H9 (cell line): ENCODE data around the gene GAS6. TPM values are rescaled to one million over a fixed set of nuclear protein-coding genes. Genes with fewer than 3 reads are reported as not detected.

ENCODE experiments used
- DNase-seq: peaks from one replicate; pipeline ENCODE4 v3.0.0-alpha.2; 2017
- H2AFZ ChIP-seq: one replicate; pipeline ENCODE4 v1.6.1; 2013; ENCODE audit warnings: mild to moderate bottlenecking, low read length, control low read depth, moderate library complexity
- H2AK5ac ChIP-seq: 2 replicates; pipeline ENCODE4 v1.6.1; 2013; ENCODE audit warnings: low read length, control low read depth, mixed read lengths; ENCODE audit not compliant: insufficient read length
- H2BK120ac ChIP-seq: one replicate; pipeline ENCODE4 v1.6.1; 2013; ENCODE audit warnings: low read depth, mild to moderate bottlenecking, low read length, control low read depth, inconsistent platforms; ENCODE audit not compliant: poor library complexity, severe bottlenecking
- H2BK12ac ChIP-seq: 2 replicates; pipeline ENCODE4 v1.6.1; 2013; ENCODE audit warnings: low read length, control low read depth, mixed read lengths, low read depth; ENCODE audit not compliant: insufficient read length
- H2BK15ac ChIP-seq: 2 replicates; pipeline ENCODE4 v1.6.1; 2013; ENCODE audit warnings: low read depth, low read length, control low read depth
- H2BK20ac ChIP-seq: one replicate; pipeline ENCODE4 v1.6.1; 2013; ENCODE audit warnings: low read depth, mild to moderate bottlenecking, low read length, control low read depth, inconsistent platforms; ENCODE audit not compliant: poor library complexity, severe bottlenecking
- H2BK5ac ChIP-seq: 2 replicates; pipeline ENCODE4 v1.6.1; 2013; ENCODE audit warnings: low read length, control low read depth, mixed read lengths; ENCODE audit not compliant: insufficient read length
- H3K14ac ChIP-seq: 2 replicates; pipeline ENCODE4 v1.6.1; 2013; ENCODE audit warnings: low read length, control low read depth; ENCODE audit not compliant: insufficient read depth
- H3K18ac ChIP-seq: 2 replicates; pipeline ENCODE4 v1.6.1; 2013; ENCODE audit warnings: low read depth, mild to moderate bottlenecking, mixed read lengths, low read length, control low read depth; ENCODE audit not compliant: insufficient read length
- H3K23ac ChIP-seq: 2 replicates; pipeline ENCODE4 v1.6.1; 2013; ENCODE audit warnings: low read length, control low read depth, mixed read lengths, low read depth; ENCODE audit not compliant: insufficient read length
- H3K23me2 ChIP-seq: 2 replicates; pipeline ENCODE4 v1.6.1; 2013; ENCODE audit warnings: low read depth, mild to moderate bottlenecking, mixed read lengths, low read length, control low read depth; ENCODE audit not compliant: insufficient read length, poor library complexity, severe bottlenecking
- H3K27ac ChIP-seq: 2 replicates; pipeline ENCODE4 v1.5.1; 2013; ENCODE audit warnings: low read length, control low read depth, mixed read lengths, low read depth; ENCODE audit not compliant: insufficient read length
- H3K27me3 ChIP-seq: 2 replicates; pipeline ENCODE4 v1.6.1; 2013; ENCODE audit warnings: low read length, control low read depth, inconsistent platforms; ENCODE audit not compliant: insufficient read depth
- H3K4ac ChIP-seq: 2 replicates; pipeline ENCODE4 v1.6.1; 2013; ENCODE audit warnings: low read depth, mild to moderate bottlenecking, control low read depth, inconsistent platforms, low read length, moderate library complexity
- H3K4me1 ChIP-seq: 2 replicates; pipeline ENCODE4 v1.6.1; 2013; ENCODE audit warnings: low read length, control low read depth, inconsistent platforms; ENCODE audit not compliant: insufficient read depth
- H3K4me2 ChIP-seq: 2 replicates; pipeline ENCODE4 v1.6.1; 2013; ENCODE audit warnings: low read length, control low read depth, mixed read lengths; ENCODE audit not compliant: insufficient read length, insufficient read depth
- H3K56ac ChIP-seq: 2 replicates; pipeline ENCODE4 v1.6.1; 2013; ENCODE audit warnings: low read depth, mild to moderate bottlenecking, mixed read lengths, low read length, control low read depth; ENCODE audit not compliant: insufficient read length
- H3K79me1 ChIP-seq: 2 replicates; pipeline ENCODE4 v1.6.1; 2013; ENCODE audit warnings: low read depth, mild to moderate bottlenecking, moderate library complexity, low read length, control low read depth, inconsistent platforms; ENCODE audit not compliant: insufficient read depth, poor library complexity, severe bottlenecking
- H3K79me2 ChIP-seq: 2 replicates; pipeline ENCODE4 v1.6.1; 2013; ENCODE audit warnings: low read length, control low read depth, inconsistent platforms; ENCODE audit not compliant: insufficient read depth
- H3K9ac ChIP-seq: 2 replicates; pipeline ENCODE4 v1.6.1; 2013; ENCODE audit warnings: low read length, control low read depth, mixed read lengths; ENCODE audit not compliant: insufficient read length; ENCODE audit errors: extremely low read depth
- H3K9me3 ChIP-seq: one replicate; pipeline ENCODE4 v1.6.1; 2013; ENCODE audit warnings: low read depth, low read length, inconsistent platforms; ENCODE audit not compliant: control insufficient read depth
- H3T11ph ChIP-seq: one replicate; pipeline ENCODE4 v1.6.1; 2013; ENCODE audit warnings: mild to moderate bottlenecking, low read length, control low read depth, inconsistent platforms
- H4K20me1 ChIP-seq: one replicate; pipeline ENCODE4 v1.6.1; 2013; ENCODE audit not compliant: control insufficient read depth, insufficient read length, insufficient read depth
- H4K5ac ChIP-seq: 2 replicates; pipeline ENCODE4 v1.6.1; 2013; ENCODE audit warnings: low read depth, mild to moderate bottlenecking, mixed read lengths, low read length, control low read depth; ENCODE audit not compliant: insufficient read length
- H4K8ac ChIP-seq: replicated peaks from 2 replicates; pipeline ENCODE4 v1.6.1; 2013; ENCODE audit warnings: low read length, control low read depth, mixed read lengths, low read depth; ENCODE audit not compliant: insufficient read length
- H4K91ac ChIP-seq: 2 replicates; pipeline ENCODE4 v1.6.1; 2013; ENCODE audit warnings: low read depth, mild to moderate bottlenecking, moderate library complexity, mixed read lengths, low read length, control low read depth; ENCODE audit not compliant: insufficient read length
- H3K27ac Mint-ChIP-seq, 3 experiments: 2 replicates in 2 of 3; 3 replicates in 1 of 3; pipeline ENCODE4 v1.8.0; 2020 to 2021; ENCODE audit warnings: mixed read lengths in 3 of 3, mild to moderate bottlenecking in 1 of 3, moderate library complexity in 1 of 3
- H3K27me3 Mint-ChIP-seq: 2 replicates; pipeline ENCODE4 v1.8.0; 2021; ENCODE audit warnings: low read depth, mild to moderate bottlenecking, moderate library complexity, mixed read lengths
- H3K36me3 Mint-ChIP-seq, 3 experiments: 2 replicates in 2 of 3; 3 replicates in 1 of 3; pipeline ENCODE4 v1.8.0; 2020 to 2021; ENCODE audit warnings: low read depth in 3 of 3, mixed read lengths in 3 of 3; ENCODE audit not compliant: insufficient read depth in 1 of 3
- H3K4me1 Mint-ChIP-seq, 2 experiments: 2 replicates each; pipeline ENCODE4 v1.8.0; 2020; ENCODE audit warnings: mixed read lengths in 2 of 2
- H3K4me3 Mint-ChIP-seq, 2 experiments: 2 replicates in 1 of 2; 3 replicates in 1 of 2; pipeline ENCODE4 v1.8.0; 2020 to 2021; ENCODE audit warnings: mild to moderate bottlenecking in 2 of 2, mixed read lengths in 2 of 2, moderate library complexity in 1 of 2
- H3K9me3 Mint-ChIP-seq, 2 experiments: 2 replicates in 1 of 2; 3 replicates in 1 of 2; pipeline ENCODE4 v1.8.0; 2020; ENCODE audit warnings: mild to moderate bottlenecking in 2 of 2, mixed read lengths in 2 of 2, moderate library complexity in 1 of 2
- WGBS: extraction: QIAGEN DNeasy Blood & Tissue Kit; methylation state at CpG from one replicate; pipeline ENCODE4 v1.1.7; 2013; ENCODE audit warnings: missing lambda C conversion rate, low lambda C conversion rate, mixed read lengths; ENCODE audit not compliant: insufficient read length; ENCODE audit errors: extremely low coverage; 5-methylcytosine and 5-hydroxymethylcytosine counted together
- total RNA-seq: library from RNA; stranded (reverse); gene quantifications from 2 replicates; pipeline ENCODE4 v1.2.1, GENCODE V29; 2021
- TF ChIP-seq, protein P1 (sequence below): fragments of 200-600 bp; sonication (generic); conservative IDR thresholded peaks from 3 replicates; pipeline ENCODE4 v1.8.0; 2021; ENCODE audit warnings: antibody characterized with exemption, mild to moderate bottlenecking

GAS6 gene
- total RNA-seq, 1 experiment from 2014 or later: 20.5 TPM

DNA sequence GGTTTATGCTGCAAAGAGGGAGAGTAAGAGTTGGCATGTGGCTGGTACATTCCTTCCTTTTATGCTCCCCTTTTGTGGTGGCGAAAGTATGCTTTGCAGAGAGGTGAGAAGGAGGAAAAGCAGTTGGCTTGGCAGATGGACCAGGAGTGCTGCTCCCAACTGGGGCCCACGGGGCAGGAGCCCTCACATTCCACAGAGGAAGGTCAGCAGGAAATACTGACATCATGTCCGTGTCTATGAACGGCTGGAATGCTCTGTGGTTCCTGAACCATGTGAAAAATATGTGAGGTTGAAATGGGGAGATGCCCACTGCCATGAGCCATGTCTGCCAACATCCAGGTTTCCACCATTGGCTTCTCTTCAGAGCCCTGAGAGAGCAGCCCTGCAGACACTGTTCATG, 33.3 kb upstream of the GAS6 start:
- H3K79me1 ChIP-seq: no peaks in the 10 kb centered on the region
- H4K91ac ChIP-seq: no peak overlapping the region
- no peak overlapping the region for H4K5ac ChIP-seq
- no peak overlapping the region for H2BK12ac ChIP-seq
- no peak overlapping the region for H2BK20ac ChIP-seq
- no CpG with 5 or more reads among the region's 4 CpGs for WGBS
- no peak overlapping the region for H3T11ph ChIP-seq
- no peak overlapping the region for H3K14ac ChIP-seq
- no peak overlapping the region for H3K4me2 ChIP-seq
- H3K23me2 ChIP-seq: no peaks in the 10 kb centered on the region
- no peak overlapping the region for H4K8ac ChIP-seq
- H3K9ac ChIP-seq: no peak overlapping the region
- H2BK5ac ChIP-seq: no peak overlapping the region
- peaks cover 4% of the 10 kb centered on the region for H3K9me3 ChIP-seq
- no peak overlapping the region for H3K4me3 Mint-ChIP-seq
- H3K27me3 ChIP-seq: no peaks in the 10 kb centered on the region
- no peak overlapping the region for H3K23ac ChIP-seq
- no peak overlapping the region for H2AFZ ChIP-seq
- peaks cover 6 to 38% (median 7%) of the 10 kb centered on the region in 3 experiments; a peak in 5 of 7 replicates for H3K36me3 Mint-ChIP-seq
- no peaks in the 10 kb centered on the region for H4K20me1 ChIP-seq
- H2AK5ac ChIP-seq: no peak overlapping the region
- H3K79me2 ChIP-seq: no peaks in the 10 kb centered on the region
- no peak overlapping the region for H2BK120ac ChIP-seq
- no peak overlapping the region for H3K18ac ChIP-seq
- no peak overlapping the region for H2BK15ac ChIP-seq
- H3K9me3 Mint-ChIP-seq: peaks cover 27 to 31% of the 10 kb centered on the region in 2 experiments
- H3K27me3 Mint-ChIP-seq: peaks cover 2% of the 10 kb centered on the region
- H3K4me1 Mint-ChIP-seq: peaks cover 0 to 6% of the 10 kb centered on the region in 2 experiments; a peak in 2 of 4 replicates
- TF ChIP-seq, protein P1, sequence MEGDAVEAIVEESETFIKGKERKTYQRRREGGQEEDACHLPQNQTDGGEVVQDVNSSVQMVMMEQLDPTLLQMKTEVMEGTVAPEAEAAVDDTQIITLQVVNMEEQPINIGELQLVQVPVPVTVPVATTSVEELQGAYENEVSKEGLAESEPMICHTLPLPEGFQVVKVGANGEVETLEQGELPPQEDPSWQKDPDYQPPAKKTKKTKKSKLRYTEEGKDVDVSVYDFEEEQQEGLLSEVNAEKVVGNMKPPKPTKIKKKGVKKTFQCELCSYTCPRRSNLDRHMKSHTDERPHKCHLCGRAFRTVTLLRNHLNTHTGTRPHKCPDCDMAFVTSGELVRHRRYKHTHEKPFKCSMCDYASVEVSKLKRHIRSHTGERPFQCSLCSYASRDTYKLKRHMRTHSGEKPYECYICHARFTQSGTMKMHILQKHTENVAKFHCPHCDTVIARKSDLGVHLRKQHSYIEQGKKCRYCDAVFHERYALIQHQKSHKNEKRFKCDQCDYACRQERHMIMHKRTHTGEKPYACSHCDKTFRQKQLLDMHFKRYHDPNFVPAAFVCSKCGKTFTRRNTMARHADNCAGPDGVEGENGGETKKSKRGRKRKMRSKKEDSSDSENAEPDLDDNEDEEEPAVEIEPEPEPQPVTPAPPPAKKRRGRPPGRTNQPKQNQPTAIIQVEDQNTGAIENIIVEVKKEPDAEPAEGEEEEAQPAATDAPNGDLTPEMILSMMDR: no peak
- no peak overlapping the region; a peak in 1 of 7 replicates for H3K27ac Mint-ChIP-seq
- H3K27ac ChIP-seq: no peak overlapping the region
- no peaks in the 10 kb centered on the region for H3K4me1 ChIP-seq
- DNase-seq: no peak
- no peak overlapping the region for H3K56ac ChIP-seq
- H3K4ac ChIP-seq: no peak overlapping the region
